ENCODE data around the gene TNFSF11.
"Not testable (repeated sequence)": the region's sequence is repeated elsewhere in the genome, so short reads cannot be mapped to it uniquely, and the experiment has no call there.

The TNFSF11 gene

DNA sequence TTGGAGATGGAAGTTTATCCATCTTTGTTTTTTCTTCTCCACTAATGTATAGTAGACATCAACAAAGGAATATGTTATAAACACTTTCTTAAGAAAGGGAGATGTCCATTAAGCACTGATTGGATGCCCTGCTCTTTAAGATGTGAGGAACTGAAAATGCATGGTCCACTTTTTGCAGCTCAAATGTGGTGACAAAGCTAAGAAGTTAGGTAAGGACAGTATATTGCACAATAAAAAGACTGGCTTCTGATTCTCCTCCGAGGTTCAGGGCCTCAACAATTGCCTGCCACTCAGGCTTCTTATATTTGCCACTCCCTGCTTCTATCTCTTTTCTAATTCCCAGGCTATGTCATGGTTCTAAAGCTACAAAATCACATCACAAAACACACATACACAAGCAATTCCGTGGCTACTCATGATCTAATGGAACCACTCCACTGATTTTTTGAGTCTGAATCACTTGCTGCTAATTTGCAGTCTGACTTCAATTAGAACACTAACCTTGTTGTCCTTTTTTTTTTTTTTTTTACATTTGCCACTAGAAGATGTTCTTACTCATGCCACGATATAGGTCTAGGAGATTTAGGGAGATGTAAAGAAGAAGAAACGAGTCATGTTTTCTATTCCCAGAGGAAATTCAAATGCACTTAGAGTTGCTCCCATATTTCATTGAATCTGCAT lies 29.6 kb upstream of the TNFSF11 start:
- H3K4me1 ChIP-seq (ENCODE audit: control insufficient read depth, insufficient read depth, low read length, poor library complexity, severe bottlenecking): no peaks in the 10 kb centered on the region
- no peak overlapping the region for H3K27ac ChIP-seq (ENCODE audit: low read depth, low read length, severe bottlenecking)
- no peak overlapping the region for H3K4me3 ChIP-seq (ENCODE audit: extremely low read depth, insufficient read depth, low read length, poor library complexity, severe bottlenecking)
- H3K36me3 ChIP-seq (ENCODE audit: control insufficient read depth, insufficient read depth, low read length): no peaks in the 10 kb centered on the region
- H3K9me3 ChIP-seq (ENCODE audit: control insufficient read depth, low read length): no peaks in the 10 kb centered on the region
- 83 to 96% methylated on average over 2 of the region's 4 CpGs for WGBS, 2 experiments (ENCODE audit: insufficient coverage in 2 of 2)

- Histone ChIP-seq H3K36me3 (ENCODE audit: control insufficient read depth, insufficient read depth, low read length) (no peaks in the 10 kb centered on the region), H3K4me1 (ENCODE audit: control insufficient read depth, insufficient read depth, low read length, poor library complexity, severe bottlenecking) (no peaks in the 10 kb centered on the region), H3K27ac (ENCODE audit: low read depth, low read length, severe bottlenecking) (no peak overlapping the region), H3K4me3 (ENCODE audit: extremely low read depth, insufficient read depth, low read length, poor library complexity, severe bottlenecking) (no peak overlapping the region), H3K9me3 (ENCODE audit: control insufficient read depth, low read length) (no peaks in the 10 kb centered on the region)
- 60 to 79% methylated on average over 2 of the region's 3 CpGs for WGBS, 2 experiments (ENCODE audit: insufficient coverage in 2 of 2)
These were observed 28.1 kb upstream of the TNFSF11 start for GRCh38 chr13:42545842-42546241.

DNA sequence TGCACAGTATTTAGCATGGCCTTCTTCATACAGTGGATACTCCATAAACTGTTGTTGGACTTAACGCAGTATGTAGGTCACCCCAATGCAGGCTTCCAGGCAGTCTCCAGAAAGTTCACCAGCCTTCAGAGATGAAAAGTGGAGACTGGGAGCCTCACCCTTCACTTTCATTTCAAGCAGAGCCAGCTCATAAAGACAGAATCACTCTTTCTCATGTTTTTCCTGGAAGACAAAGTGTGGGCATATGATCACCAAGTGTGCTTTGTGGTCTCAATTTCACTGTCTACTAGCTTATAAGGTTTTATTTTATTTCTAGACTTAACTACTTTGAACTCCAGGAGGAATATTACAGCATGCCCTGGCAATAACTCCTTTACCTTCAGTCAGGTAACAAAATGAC lies 26.3 kb upstream of the TNFSF11 start:
- Histone ChIP-seq H3K27ac (ENCODE audit: low read depth, low read length, severe bottlenecking) (no peak overlapping the region), H3K4me3 (ENCODE audit: extremely low read depth, insufficient read depth, low read length, poor library complexity, severe bottlenecking) (no peak overlapping the region), H3K9me3 (ENCODE audit: control insufficient read depth, low read length) (no peaks in the 10 kb centered on the region), H3K4me1 (ENCODE audit: control insufficient read depth, insufficient read depth, low read length, poor library complexity, severe bottlenecking) (no peaks in the 10 kb centered on the region), H3K36me3 (ENCODE audit: control insufficient read depth, insufficient read depth, low read length) (no peaks in the 10 kb centered on the region)
- WGBS, 2 experiments (ENCODE audit: insufficient coverage in 2 of 2): 83% methylated on average over 1 of the region's 1 CpG; no CpG with 5 or more reads in 1 of the 2 experiments

DNA sequence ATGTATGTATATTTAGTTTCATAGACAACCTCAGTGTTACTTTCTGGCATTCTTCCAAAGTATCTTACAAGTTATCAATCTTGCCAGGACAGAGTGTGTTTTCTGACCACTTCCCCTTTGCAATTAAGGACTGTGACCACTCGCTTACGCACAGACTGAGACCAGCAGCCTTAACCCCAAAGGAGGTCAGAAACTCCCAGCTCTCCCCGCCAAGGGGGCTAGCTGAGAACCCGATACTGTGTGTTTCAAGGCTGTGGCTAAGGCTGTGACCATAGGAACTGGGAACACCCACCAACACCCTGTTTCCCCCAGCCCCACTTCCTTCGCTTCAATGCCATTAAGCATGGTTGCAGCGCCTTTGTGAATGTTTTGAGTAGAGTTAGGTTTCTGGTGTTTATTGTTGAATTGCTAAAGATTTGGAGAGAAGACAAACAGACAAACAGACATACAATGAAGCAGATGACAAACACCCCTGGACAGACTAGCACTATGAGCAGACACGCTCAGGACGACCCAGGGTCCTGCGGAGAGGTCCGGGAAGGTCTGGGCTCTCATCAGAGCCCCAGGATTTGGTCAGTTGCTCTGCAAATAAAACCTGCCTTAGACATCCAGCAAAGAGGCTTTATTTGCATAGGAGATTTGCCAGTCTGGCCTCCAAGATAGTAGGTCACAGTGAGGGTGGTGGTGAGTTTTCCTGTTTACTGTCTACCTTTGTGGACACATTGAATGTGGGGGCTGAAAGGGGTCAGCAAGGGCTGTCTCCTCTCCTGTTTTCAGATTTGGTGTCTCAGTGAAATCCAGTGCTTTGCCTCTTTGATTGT lies 25.0 kb upstream of the TNFSF11 start:
- no peak overlapping the region for H3K27ac ChIP-seq (ENCODE audit: low read depth, low read length, severe bottlenecking)
- no peak overlapping the region for H3K4me3 ChIP-seq (ENCODE audit: extremely low read depth, insufficient read depth, low read length, poor library complexity, severe bottlenecking)
- 87 to 92% methylated on average over 6 to 8 of the region's 10 CpGs for WGBS, 2 experiments (ENCODE audit: insufficient coverage in 2 of 2)
- no peaks in the 10 kb centered on the region for H3K4me1 ChIP-seq (ENCODE audit: control insufficient read depth, insufficient read depth, low read length, poor library complexity, severe bottlenecking)
- no peaks in the 10 kb centered on the region for H3K9me3 ChIP-seq (ENCODE audit: control insufficient read depth, low read length)
- no peaks in the 10 kb centered on the region for H3K36me3 ChIP-seq (ENCODE audit: control insufficient read depth, insufficient read depth, low read length)

DNA sequence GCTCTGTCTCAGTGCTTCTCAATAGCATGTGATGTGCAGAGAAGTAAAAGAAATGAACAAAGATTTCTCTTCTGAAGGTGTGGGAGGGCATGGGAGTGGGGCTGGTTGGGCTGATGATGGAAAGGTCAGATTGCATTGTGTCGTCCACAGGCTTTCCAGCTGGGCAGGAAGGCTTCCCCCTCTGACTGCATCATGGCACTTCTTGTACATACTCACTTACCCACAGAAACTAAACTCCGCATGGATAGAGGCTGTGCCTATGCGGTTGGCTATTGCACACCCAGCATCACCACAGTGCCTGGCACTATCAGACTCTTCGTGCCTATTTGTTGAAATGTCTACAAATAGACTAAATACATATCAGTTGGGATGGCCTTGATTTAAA lies 24.4 kb upstream of the TNFSF11 start:
- no peak overlapping the region for H3K4me3 ChIP-seq (ENCODE audit: extremely low read depth, insufficient read depth, low read length, poor library complexity, severe bottlenecking)
- H3K27ac ChIP-seq (ENCODE audit: low read depth, low read length, severe bottlenecking): no peak overlapping the region
- no peaks in the 10 kb centered on the region for H3K36me3 ChIP-seq (ENCODE audit: control insufficient read depth, insufficient read depth, low read length)
- H3K4me1 ChIP-seq (ENCODE audit: control insufficient read depth, insufficient read depth, low read length, poor library complexity, severe bottlenecking): no peaks in the 10 kb centered on the region
- H3K9me3 ChIP-seq (ENCODE audit: control insufficient read depth, low read length): no peaks in the 10 kb centered on the region
- WGBS, 2 experiments (ENCODE audit: insufficient coverage in 2 of 2): 89% methylated on average over 3 of the region's 4 CpGs; no CpG with 5 or more reads in 1 of the 2 experiments

- Histone ChIP-seq H3K4me3 (ENCODE audit: extremely low read depth, insufficient read depth, low read length, poor library complexity, severe bottlenecking) (no peak overlapping the region), H3K4me1 (ENCODE audit: control insufficient read depth, insufficient read depth, low read length, poor library complexity, severe bottlenecking) (no peaks in the 10 kb centered on the region), H3K9me3 (ENCODE audit: control insufficient read depth, low read length) (no peaks in the 10 kb centered on the region), H3K36me3 (ENCODE audit: control insufficient read depth, insufficient read depth, low read length) (no peaks in the 10 kb centered on the region), H3K27ac (ENCODE audit: low read depth, low read length, severe bottlenecking) (no peak overlapping the region)
- WGBS, 2 experiments (ENCODE audit: insufficient coverage in 2 of 2): 71 to 83% methylated on average over 1 of the region's 2 CpGs
These were observed 22.3 kb upstream of the TNFSF11 start for GRCh38 chr13:42551611-42552010.

- Histone ChIP-seq H3K4me1 (ENCODE audit: control insufficient read depth, insufficient read depth, low read length, poor library complexity, severe bottlenecking) (no peaks in the 10 kb centered on the region), H3K4me3 (ENCODE audit: extremely low read depth, insufficient read depth, low read length, poor library complexity, severe bottlenecking) (no peak overlapping the region), H3K9me3 (ENCODE audit: control insufficient read depth, low read length) (no peaks in the 10 kb centered on the region), H3K27ac (ENCODE audit: low read depth, low read length, severe bottlenecking) (no peak overlapping the region), H3K36me3 (ENCODE audit: control insufficient read depth, insufficient read depth, low read length) (no peaks in the 10 kb centered on the region)
- WGBS, 2 experiments (ENCODE audit: insufficient coverage in 2 of 2): 90% methylated on average over 2 of the region's 3 CpGs; no CpG with 5 or more reads in 1 of the 2 experiments
These were observed 20.6 kb upstream of the TNFSF11 start for GRCh38 chr13:42553098-42554046.

DNA sequence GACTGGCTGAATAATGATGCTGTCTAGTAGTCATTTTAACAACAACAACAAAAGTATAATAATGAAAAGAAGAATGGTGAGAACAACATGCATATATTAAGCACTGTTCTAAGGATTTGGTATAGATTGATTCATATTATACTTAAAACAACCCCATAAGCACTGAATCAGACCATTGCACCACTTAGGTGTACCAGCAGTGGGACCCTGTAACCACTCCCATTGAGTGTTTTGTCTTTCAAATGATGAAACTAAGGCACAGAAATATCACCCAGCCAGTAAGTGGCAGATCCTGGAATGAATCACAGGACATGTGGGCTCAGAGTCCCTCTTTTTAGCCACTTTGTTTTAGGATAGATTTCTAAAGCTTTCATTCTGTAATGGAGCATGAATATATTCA lies 14.9 kb upstream of the TNFSF11 start:
- H3K4me3 ChIP-seq (ENCODE audit: extremely low read depth, insufficient read depth, low read length, poor library complexity, severe bottlenecking): no peak overlapping the region
- no peak overlapping the region for H3K27ac ChIP-seq (ENCODE audit: low read depth, low read length, severe bottlenecking)
- no peaks in the 10 kb centered on the region for H3K36me3 ChIP-seq (ENCODE audit: control insufficient read depth, insufficient read depth, low read length)
- H3K4me1 ChIP-seq (ENCODE audit: control insufficient read depth, insufficient read depth, low read length, poor library complexity, severe bottlenecking): no peaks in the 10 kb centered on the region
- H3K9me3 ChIP-seq (ENCODE audit: control insufficient read depth, low read length): no peaks in the 10 kb centered on the region

- 96 to 97% methylated on average over 25 to 32 of the region's 36 CpGs for WGBS, 2 experiments (ENCODE audit: insufficient coverage in 2 of 2)
- H3K4me3 ChIP-seq (ENCODE audit: extremely low read depth, insufficient read depth, low read length, poor library complexity, severe bottlenecking); H3K27ac ChIP-seq (ENCODE audit: low read depth, low read length, severe bottlenecking); H3K4me1 ChIP-seq (ENCODE audit: control insufficient read depth, insufficient read depth, low read length, poor library complexity, severe bottlenecking); H3K36me3 ChIP-seq (ENCODE audit: control insufficient read depth, insufficient read depth, low read length); H3K9me3 ChIP-seq (ENCODE audit: control insufficient read depth, low read length): not testable (repeated sequence)
These were observed 14.3 kb upstream of the TNFSF11 start for GRCh38 chr13:42559573-42560218.

DNA sequence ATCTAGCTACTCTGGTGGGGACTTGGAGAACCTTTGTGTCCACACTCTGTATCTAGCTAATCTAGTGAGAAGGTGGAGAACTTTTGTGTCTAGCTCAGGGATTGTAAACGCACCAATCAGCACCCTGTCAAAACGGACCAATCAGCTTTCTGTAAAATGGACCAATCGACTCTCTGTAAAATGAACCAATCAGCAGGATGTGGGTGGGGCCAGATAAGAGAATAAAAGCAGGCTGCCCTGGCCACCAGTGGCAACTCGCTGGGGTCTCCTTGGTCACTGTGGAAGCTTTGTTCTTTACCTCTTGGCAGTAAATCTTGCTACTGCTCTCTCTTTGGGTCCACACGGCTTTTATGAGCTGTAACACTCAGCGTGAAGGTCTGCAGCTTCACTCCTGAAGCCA lies 13.6 kb upstream of the TNFSF11 start:
- WGBS, 2 experiments (ENCODE audit: insufficient coverage in 2 of 2): 83 to 93% methylated on average over 6 of the region's 6 CpGs

More for the DNA sequence above, 13.6 kb upstream of the TNFSF11 start:
- H3K36me3 ChIP-seq (ENCODE audit: control insufficient read depth, insufficient read depth, low read length); H3K4me3 ChIP-seq (ENCODE audit: extremely low read depth, insufficient read depth, low read length, poor library complexity, severe bottlenecking); H3K9me3 ChIP-seq (ENCODE audit: control insufficient read depth, low read length); H3K4me1 ChIP-seq (ENCODE audit: control insufficient read depth, insufficient read depth, low read length, poor library complexity, severe bottlenecking); H3K27ac ChIP-seq (ENCODE audit: low read depth, low read length, severe bottlenecking): not testable (repeated sequence)

Measured in mesodermal cell (in vitro differentiated cells).